ENCODE data around the gene TUSC2. TPM values are rescaled to one million over a fixed set of nuclear protein-coding genes. Genes with fewer than 3 reads are reported as not detected.

TUSC2 gene
- polyA plus RNA-seq, 3 donors from 2014 or later, result 42.9 to 70.4 (median 68.4) TPM

Other genes starting within 250 kb of the TUSC2 start
- gene RBM5, start 239.3 kb downstream of the TUSC2 start, polyA plus RNA-seq, result 10 to 100 TPM; 15.5 to 40.7 (median 21.4) TPM
- not detected for gene SEMA3F, start 172.9 kb downstream of the TUSC2 start, polyA plus RNA-seq
- not detected for gene GNAT1, start 136.6 kb downstream of the TUSC2 start, polyA plus RNA-seq
- gene SLC38A3, start 123.0 kb downstream of the TUSC2 start, polyA plus RNA-seq, result not detected
- gene GNAI2, start 92.0 kb downstream of the TUSC2 start, polyA plus RNA-seq, result 100 to 1,000 TPM; 550 to 903 (median 902) TPM
- not detected for gene SEMA3B, start 59.1 kb downstream of the TUSC2 start, polyA plus RNA-seq
- gene LSMEM2, start 49.1 kb downstream of the TUSC2 start, polyA plus RNA-seq, result not detected
- gene IFRD2, start 35.8 kb downstream of the TUSC2 start, polyA plus RNA-seq, result 10 to 100 TPM; 38.0 to 54.3 (median 51.3) TPM
- 1 to 10 TPM; 1.5 to 2.4 (median 2.2) TPM for gene HYAL3, start 28.8 kb downstream of the TUSC2 start, polyA plus RNA-seq
- gene NAA80, start 28.8 kb downstream of the TUSC2 start, polyA plus RNA-seq, result 10 to 100 TPM in 2 of 3 donors, 1 to 10 TPM in 1; 4.7 to 13.4 (median 10.5) TPM
- under 1 TPM in 2 of 3 donors, not detected in 1; 0.18 to 0.57 TPM for gene HYAL1, start 24.6 kb downstream of the TUSC2 start, polyA plus RNA-seq
- 10 to 100 TPM in 2 of 3 donors, 1 to 10 TPM in 1; 4.9 to 15.0 (median 10.8) TPM for gene HYAL2, start 5.5 kb downstream of the TUSC2 start, polyA plus RNA-seq
- 100 to 1,000 TPM; 172 to 253 (median 187) TPM for gene RASSF1, start 12.6 kb upstream of the TUSC2 start, polyA plus RNA-seq
- gene ZMYND10, start 17.5 kb upstream of the TUSC2 start, polyA plus RNA-seq, result 1 to 10 TPM; 2.3 to 3.7 (median 3.6) TPM
- 100 to 1,000 TPM in 2 of 3 donors, 10 to 100 TPM in 1; 77.5 to 104 (median 101) TPM for gene NPRL2, start 22.6 kb upstream of the TUSC2 start, polyA plus RNA-seq
- 100 to 1,000 TPM; 120 to 158 (median 131) TPM for gene CYB561D2, start 22.6 kb upstream of the TUSC2 start, polyA plus RNA-seq
- gene TMEM115, start 31.3 kb upstream of the TUSC2 start, polyA plus RNA-seq, result 10 to 100 TPM; 27.9 to 48.6 (median 36.6) TPM
- gene CACNA2D2, start 175.4 kb upstream of the TUSC2 start, polyA plus RNA-seq, result 1 to 10 TPM; 1.5 to 6.0 (median 2.3) TPM
- gene C3orf18, start 239.5 kb upstream of the TUSC2 start, polyA plus RNA-seq, result 10 to 100 TPM in 2 of 3 donors, 1 to 10 TPM in 1; 8.8 to 28.8 (median 11.5) TPM
- gene HEMK1, start 241.3 kb upstream of the TUSC2 start, polyA plus RNA-seq, result 10 to 100 TPM; 18.3 to 54.9 (median 29.7) TPM

Data from immature natural killer cell (primary cell).